Activated naive CD4-positive, alpha-beta T cell treated with anti-CD3 and anti-CD28 coated beads, Interleukin-2, amount 10 ng/mL, durations not matched to agents 5 hours and 36 hours (primary cell): ENCODE data around the gene MCOLN3. TPM values are rescaled to one million over a fixed set of nuclear protein-coding genes. Genes with fewer than 3 reads are reported as not detected.

ENCODE experiments used
- total RNA-seq, 2 experiments: library from RNA; stranded (reverse); gene quantifications; one replicate each; pipeline ENCODE4 v1.2.3, GENCODE V29; 2021

The MCOLN3 gene
- total RNA-seq: 10 to 100 TPM; 11.0 to 11.5 TPM

GRCh38 chr1:85048296-85049064 lies at the start of gene MCOLN3:
TSS of gene MCOLN3 (minus strand) at chr1:85048500. CDS start at chr1:85045360, 3,140 bp downstream.

GRCh38 chr1:84996846-84997666 lies 51.2 kb downstream of the MCOLN3 start, which contains the start of gene MCOLN2:
TSS of gene MCOLN2 (minus strand) at chr1:84997113. CDS start at chr1:84996872, 241 bp downstream.

Other genes with a start within 250 kb of the MCOLN3 start
- 1 to 10 TPM; 3.6 TPM for gene LPAR3, start 155.3 kb downstream of the MCOLN3 start, total RNA-seq
- 10 to 100 TPM; 10.4 to 12.6 TPM for gene MCOLN2, start 51.4 kb downstream of the MCOLN3 start, total RNA-seq
- 1 to 10 TPM; 2.3 TPM for gene SYDE2, start 152.5 kb upstream of the MCOLN3 start, total RNA-seq
- 10 to 100 TPM; 23.2 to 25.2 TPM for gene C1orf52, start 211.2 kb upstream of the MCOLN3 start, total RNA-seq
- 10 to 100 TPM; 29.1 to 29.6 TPM for gene BCL10, start 228.1 kb upstream of the MCOLN3 start, total RNA-seq